HT1080 (cell line): ENCODE results near the gene CNTN1. TPM values are rescaled to one million over a fixed set of nuclear protein-coding genes. Genes with fewer than 3 reads are reported as not detected.

Experiments used
- DNase-seq: peaks from one replicate; pipeline ENCODE4 v3.0.0-alpha.2; 2015; ENCODE audit warnings: low read depth
- total RNA-seq: library from RNA; depleted of rRNA; stranded (reverse); fragments of >200 nt; shearing (Covaris generic); gene quantifications from 2 replicates; pipeline ENCODE4 v1.2.3, GENCODE V29; 2014

The CNTN1 gene
- total RNA-seq, 1 experiment from 2014 or later: 0.08 TPM

DNA sequence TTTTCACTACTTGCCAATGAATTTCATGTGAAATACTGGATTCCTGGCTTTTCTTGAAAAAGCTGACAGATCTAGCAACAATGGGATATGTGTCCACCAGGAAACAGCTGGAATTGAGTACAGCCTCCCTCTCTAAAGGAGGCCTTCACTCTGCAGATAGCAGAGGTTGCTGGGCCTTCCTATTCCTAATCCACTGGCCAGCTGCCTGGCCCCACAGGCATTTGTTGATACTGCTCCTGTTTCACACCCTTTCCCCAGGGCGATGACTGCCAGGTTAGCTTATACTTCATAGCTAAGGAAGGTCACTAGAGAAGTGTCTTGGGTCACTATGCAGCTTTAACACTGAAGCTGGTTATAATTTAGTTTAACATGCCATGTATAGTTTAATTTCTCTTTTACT lies 408.3 kb downstream of the CNTN1 start:
- DNase-seq: no peak

DNA sequence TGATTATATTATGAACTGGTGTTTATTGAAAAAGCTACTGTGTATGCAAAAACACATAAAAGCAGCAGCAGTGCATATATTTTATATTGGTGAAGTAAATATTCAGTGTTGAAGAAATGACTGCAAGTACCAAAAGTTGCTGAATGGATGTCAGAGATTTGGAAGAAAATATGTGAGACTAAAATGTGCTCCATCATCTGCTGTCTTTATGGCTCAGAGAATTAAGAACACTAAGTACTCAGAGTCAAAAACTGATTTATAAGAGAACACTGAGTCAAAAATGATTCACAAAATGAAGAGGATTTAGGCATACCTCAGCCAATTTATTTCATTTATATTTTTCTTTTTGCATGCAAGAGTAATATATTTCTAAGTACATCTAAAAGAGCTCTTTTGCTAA lies 409.6 kb downstream of the CNTN1 start:
- DNase-seq: no peak

DNA sequence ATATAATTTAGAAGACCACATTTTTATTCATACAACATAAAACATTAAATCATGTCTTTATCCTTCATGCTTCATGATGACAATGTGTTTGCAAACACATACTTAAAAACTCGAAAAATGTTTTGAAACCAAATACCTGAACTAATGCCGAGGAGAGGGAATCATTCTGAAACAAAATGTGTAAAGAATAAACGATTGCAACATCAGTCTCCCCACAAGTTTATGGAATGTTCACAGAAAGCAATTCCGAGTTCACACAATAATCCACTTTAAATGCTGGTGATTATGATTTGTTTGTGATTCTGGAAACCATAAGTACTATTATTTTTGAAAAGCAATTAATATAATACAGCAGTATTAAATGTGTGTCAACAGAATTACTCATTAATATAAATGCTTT lies 411.4 kb downstream of the CNTN1 start:
- DNase-seq: no peak

DNA sequence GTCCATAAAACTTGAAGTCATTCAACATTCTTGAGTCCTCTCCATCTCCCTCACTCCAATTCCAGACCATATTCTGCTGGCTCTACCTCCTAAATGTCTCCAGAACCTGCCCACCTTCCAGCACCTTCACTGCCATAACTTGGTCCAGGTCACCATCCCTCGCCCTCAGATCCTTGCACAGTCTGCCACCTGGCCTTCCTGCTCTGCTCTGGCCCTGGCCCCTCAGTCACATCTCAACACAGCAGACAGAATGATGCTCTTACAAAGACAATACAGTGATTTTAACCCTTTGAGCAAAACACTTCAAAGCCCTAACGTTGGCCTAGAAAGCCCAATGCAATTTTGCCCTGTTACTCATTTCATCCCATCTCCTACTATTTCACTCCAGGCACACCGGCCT lies 414.1 kb downstream of the CNTN1 start:
- no peak for DNase-seq

DNA sequence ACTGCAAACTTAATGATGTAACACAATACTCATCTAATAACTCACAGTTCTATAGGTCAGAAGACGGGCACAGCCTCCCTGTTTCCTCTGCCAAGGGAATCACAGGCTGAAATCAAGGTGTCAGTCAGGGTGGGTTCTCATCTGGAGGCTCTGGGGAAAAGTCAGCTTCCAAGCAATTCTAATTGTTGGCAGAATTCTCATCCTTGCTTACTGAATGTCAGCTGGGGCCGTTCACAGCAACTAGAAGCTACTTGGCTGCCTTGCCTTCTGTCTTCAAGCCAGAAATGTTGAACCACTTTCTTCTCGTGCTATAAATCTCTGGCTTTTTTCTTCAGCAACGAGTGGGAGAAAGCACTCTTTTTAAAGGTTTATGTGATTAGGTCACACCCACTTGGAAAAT lies 415.8 kb downstream of the CNTN1 start:
- DNase-seq: no peak

DNA sequence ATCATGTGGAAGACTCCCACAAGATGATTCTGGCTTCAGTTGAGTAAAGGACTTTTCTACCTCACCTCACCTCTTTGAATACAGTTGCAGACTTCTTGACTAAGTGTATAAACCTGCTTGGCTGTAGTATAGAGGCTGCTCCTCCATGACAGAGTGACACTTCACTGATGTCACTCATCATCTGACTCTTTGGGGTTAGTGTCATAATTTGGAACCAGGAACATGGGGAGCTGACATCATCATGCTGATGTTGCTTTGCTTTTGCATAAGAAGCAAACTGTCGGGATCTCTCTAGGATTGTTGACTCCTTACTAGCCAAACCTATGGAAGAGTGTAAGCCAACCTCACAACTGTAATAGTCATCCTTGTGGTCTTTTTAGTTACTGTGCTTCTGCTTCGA lies 420.7 kb downstream of the CNTN1 start:
- no peak for DNase-seq

DNA sequence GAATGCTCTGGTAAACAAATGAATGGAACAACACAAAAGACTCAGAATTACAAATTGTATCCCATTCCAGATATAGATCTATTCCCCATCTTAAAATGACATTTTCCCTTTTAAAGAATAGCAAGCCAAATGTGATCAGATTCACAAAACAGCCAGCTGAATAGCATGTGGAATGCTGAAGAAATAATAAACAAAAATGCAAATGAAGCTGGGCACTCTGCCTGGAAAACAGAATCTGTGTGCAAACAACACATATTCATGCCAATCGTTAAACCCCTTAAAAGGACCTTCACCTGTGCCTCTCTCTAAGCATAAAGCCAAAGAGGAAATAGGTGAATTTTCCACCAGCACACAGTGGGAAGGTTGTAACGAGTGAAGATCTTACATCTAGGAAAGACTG lies 428.0 kb downstream of the CNTN1 start:
- no peak for DNase-seq

DNA sequence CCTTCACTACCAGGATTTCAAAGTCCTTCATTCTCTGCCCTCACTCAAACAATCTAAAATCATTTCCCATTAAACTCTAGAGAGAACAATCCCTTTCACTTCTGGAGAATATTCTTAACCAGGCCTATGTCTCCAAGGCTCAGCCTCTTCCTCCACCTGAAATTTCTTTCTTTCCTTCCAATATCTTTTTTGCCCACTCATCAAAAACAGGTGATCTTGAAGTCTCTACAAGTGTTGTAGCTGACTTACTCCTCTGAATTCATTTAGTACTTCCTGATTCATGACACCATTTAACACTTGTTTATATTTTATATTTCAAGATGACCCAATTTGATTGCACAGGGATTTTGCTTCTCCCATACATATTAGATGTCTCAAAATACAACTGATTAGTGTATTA lies 429.1 kb downstream of the CNTN1 start:
- no peak for DNase-seq
